Keratinocyte (primary cell): ENCODE results near the gene SH3PXD2B.

ENCODE experiments used
- EZH2 ChIP-seq: IDR thresholded peaks from one replicate; pipeline ENCODE4 v1.6.1; 2012; ENCODE audit warnings: inconsistent platforms, mild to moderate bottlenecking, low read length, moderate library complexity
- TF ChIP-seq, protein P1 (sequence below), 3 experiments: IDR thresholded peaks in 1 of 3; conservative IDR thresholded peaks in 1 of 3; optimal IDR thresholded peaks in 1 of 3; 2 replicates in 2 of 3; 3 replicates in 1 of 3; pipeline versions ENCODE3 to v1.5.1; 2011; ENCODE audit warnings: low read length in 3 of 3, mild to moderate bottlenecking in 3 of 3, moderate library complexity in 2 of 3, control low read depth in 1 of 3, inconsistent platforms in 1 of 3; ENCODE audit not compliant: insufficient read depth in 2 of 3; ENCODE audit errors: extremely low read depth in 1 of 3

DNA sequence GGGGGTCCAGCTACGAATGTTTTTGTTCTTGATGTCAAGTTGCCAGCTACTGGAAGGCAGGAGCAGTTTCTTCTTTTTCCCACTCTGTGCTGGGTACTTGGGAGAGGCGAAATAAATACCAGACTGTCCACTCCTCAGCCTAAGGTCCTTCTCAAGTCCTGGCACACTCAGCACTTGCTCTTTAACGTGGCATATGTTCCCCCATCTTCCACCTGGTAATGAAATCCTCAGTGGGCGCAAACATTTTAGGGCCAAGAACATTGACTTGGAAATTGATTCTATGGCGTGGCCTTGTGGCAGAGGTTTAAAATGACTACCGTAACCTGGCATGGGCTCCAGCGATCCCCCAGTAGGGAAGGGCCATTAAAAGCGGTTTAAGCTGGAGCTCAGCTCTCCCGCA lies 119.7 kb downstream of the SH3PXD2B start:
- TF ChIP-seq, protein P1, sequence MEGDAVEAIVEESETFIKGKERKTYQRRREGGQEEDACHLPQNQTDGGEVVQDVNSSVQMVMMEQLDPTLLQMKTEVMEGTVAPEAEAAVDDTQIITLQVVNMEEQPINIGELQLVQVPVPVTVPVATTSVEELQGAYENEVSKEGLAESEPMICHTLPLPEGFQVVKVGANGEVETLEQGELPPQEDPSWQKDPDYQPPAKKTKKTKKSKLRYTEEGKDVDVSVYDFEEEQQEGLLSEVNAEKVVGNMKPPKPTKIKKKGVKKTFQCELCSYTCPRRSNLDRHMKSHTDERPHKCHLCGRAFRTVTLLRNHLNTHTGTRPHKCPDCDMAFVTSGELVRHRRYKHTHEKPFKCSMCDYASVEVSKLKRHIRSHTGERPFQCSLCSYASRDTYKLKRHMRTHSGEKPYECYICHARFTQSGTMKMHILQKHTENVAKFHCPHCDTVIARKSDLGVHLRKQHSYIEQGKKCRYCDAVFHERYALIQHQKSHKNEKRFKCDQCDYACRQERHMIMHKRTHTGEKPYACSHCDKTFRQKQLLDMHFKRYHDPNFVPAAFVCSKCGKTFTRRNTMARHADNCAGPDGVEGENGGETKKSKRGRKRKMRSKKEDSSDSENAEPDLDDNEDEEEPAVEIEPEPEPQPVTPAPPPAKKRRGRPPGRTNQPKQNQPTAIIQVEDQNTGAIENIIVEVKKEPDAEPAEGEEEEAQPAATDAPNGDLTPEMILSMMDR (optimal IDR thresholded peaks at IDR 0.05 in 1 of 3, IDR thresholded peaks at IDR 0.05 in 1 of 3, conservative IDR thresholded peaks at IDR 0.05 in 1 of 3; ENCODE audit: extremely low read depth in 1 of 3, insufficient read depth in 2 of 3, low read length in 3 of 3), result no peak
- TF ChIP-seq EZH2, result no peak
